ENCODE measurements around the gene SLC38A1. TPM values are rescaled to one million over a fixed set of nuclear protein-coding genes. Genes with fewer than 3 reads are reported as not detected.
A peak's percentile ranks its signal among the peaks of the same experiment; 100 is the strongest.

Gene SLC38A1
- total and polyA plus RNA-seq, 2 experiments from 2014 or later = 79.9 to 92.0 TPM

DNA sequence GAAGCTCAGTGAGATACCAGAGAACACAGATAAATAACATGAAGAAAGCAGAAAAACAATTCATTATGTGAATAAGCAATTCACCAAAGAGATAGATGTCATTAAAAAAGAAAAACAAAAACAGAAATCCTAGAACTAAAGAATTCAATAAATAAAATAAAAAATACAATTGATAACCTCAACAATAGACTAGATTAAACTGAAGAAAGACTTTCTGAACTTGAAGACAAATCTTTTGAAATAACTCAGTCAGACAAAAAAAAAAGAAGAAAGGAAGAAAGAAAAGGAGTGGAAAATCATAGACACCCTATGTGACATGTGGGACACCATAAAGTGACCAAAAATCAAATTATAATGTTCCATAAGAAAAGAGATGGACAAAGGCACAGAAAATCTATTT, 14.0 kb upstream of the SLC38A1 start:
- in situ Hi-C loops (cut with MboI) = no loop called here
- no peak for TF ChIP-seq EZH2 (IDR thresholded peaks at IDR 0.05; ENCODE audit: insufficient read depth, poor library complexity, severe bottlenecking)
- no peak for TF ChIP-seq EZH2phosphoT487 (IDR thresholded peaks at IDR 0.05; ENCODE audit: insufficient read depth, low read depth)
- no peak overlapping the region for H3K4me2 ChIP-seq (ENCODE audit: unreplicated experiment)
- H3K4me1 ChIP-seq (ENCODE audit: insufficient read depth) = no peaks in the 10 kb centered on the region
- no peaks in the 10 kb centered on the region for H4K20me1 ChIP-seq (ENCODE audit: insufficient read depth)
- H3K4me3 ChIP-seq = no peak overlapping the region
- H3K27me3 ChIP-seq (replicated peaks; ENCODE audit: insufficient read depth) = no peaks in the 10 kb centered on the region
- H3F3A ChIP-seq (ENCODE audit: insufficient read depth) = no peaks in the 10 kb centered on the region
- H3K79me2 ChIP-seq (ENCODE audit: insufficient read depth) = no peaks in the 10 kb centered on the region
- H2AFZ ChIP-seq = no peak overlapping the region
- DNase-seq = no peak
- no peaks in the 10 kb centered on the region; the same call in 1 of the 2 replicates for H3K36me3 ChIP-seq (ENCODE audit: low read depth)
- no peaks in the 10 kb centered on the region for H3K9me3 ChIP-seq (ENCODE audit: low read depth)
- no peaks in the 10 kb centered on the region for H3K9me2 ChIP-seq (ENCODE audit: insufficient read depth)
- no peak overlapping the region for H3K27ac ChIP-seq
- no peak overlapping the region for H3K9ac ChIP-seq

- no peak for DNase-seq
Measured at GRCh38 chr12:46276756-46277155, 7.9 kb upstream of the SLC38A1 start.

GRCh38 chr12:46271863-46272262, 3.0 kb upstream of the SLC38A1 start:
- TF ChIP-seq EZH2phosphoT487 (IDR thresholded peaks at IDR 0.05; ENCODE audit: insufficient read depth, low read depth) (no peak), EZH2 (IDR thresholded peaks at IDR 0.05; ENCODE audit: insufficient read depth, poor library complexity, severe bottlenecking) (no peak)
- H3K27me3 ChIP-seq (replicated peaks; ENCODE audit: insufficient read depth) = no peaks in the 10 kb centered on the region
- in situ Hi-C loops (cut with MboI) = no loop called here
- no peak overlapping the region for H2AFZ ChIP-seq
- H3K4me3 ChIP-seq = no peak overlapping the region
- WGBS, 2 experiments (ENCODE audit: low coverage in 1 of 2, low lambda C conversion rate in 2 of 2, missing lambda C conversion rate in 2 of 2) = 64 to 86% methylated on average over 2 of the region's 2 CpGs
- peaks cover under 1% of the 10 kb centered on the region; the same call in 1 of the 2 replicates for H3K4me1 ChIP-seq (ENCODE audit: insufficient read depth)
- DNase-seq = no peak
- H3K9me2 ChIP-seq (ENCODE audit: insufficient read depth) = no peaks in the 10 kb centered on the region
- H3K9me3 ChIP-seq (ENCODE audit: low read depth) = no peaks in the 10 kb centered on the region
- no peak overlapping the region for H3K4me2 ChIP-seq (ENCODE audit: unreplicated experiment)
- peaks cover 13% of the 10 kb centered on the region for H3F3A ChIP-seq (ENCODE audit: insufficient read depth)
- H3K79me2 ChIP-seq (ENCODE audit: insufficient read depth) = peaks cover 15% of the 10 kb centered on the region
- no peak overlapping the region for H3K9ac ChIP-seq
- H3K27ac ChIP-seq = no peak overlapping the region
- H3K36me3 ChIP-seq (ENCODE audit: low read depth) = no peaks in the 10 kb centered on the region
- no peaks in the 10 kb centered on the region for H4K20me1 ChIP-seq (ENCODE audit: insufficient read depth)

More at GRCh38 chr12:46276756-46277155, 7.9 kb upstream of the SLC38A1 start:
- Histone ChIP-seq H3K27me3 (replicated peaks; ENCODE audit: insufficient read depth) (no peaks in the 10 kb centered on the region), H3K4me2 (ENCODE audit: unreplicated experiment) (no peak overlapping the region), H3K79me2 (ENCODE audit: insufficient read depth) (no peaks in the 10 kb centered on the region), H3K36me3 (ENCODE audit: low read depth) (no peaks in the 10 kb centered on the region), H2AFZ (no peak overlapping the region), H4K20me1 (ENCODE audit: insufficient read depth) (no peaks in the 10 kb centered on the region), H3F3A (ENCODE audit: insufficient read depth) (no peaks in the 10 kb centered on the region), H3K4me3 (no peak overlapping the region), H3K27ac (no peak overlapping the region), H3K4me1 (ENCODE audit: insufficient read depth) (no peaks in the 10 kb centered on the region), H3K9me2 (ENCODE audit: insufficient read depth) (no peaks in the 10 kb centered on the region), H3K9ac (no peak overlapping the region), H3K9me3 (ENCODE audit: low read depth) (no peaks in the 10 kb centered on the region)
- in situ Hi-C loops (cut with MboI) = no loop called here
- 54 to 64% methylated on average over 3 of the region's 3 CpGs for WGBS, 2 experiments (ENCODE audit: low coverage in 1 of 2, low lambda C conversion rate in 2 of 2, missing lambda C conversion rate in 2 of 2)
- TF ChIP-seq EZH2phosphoT487 (IDR thresholded peaks at IDR 0.05; ENCODE audit: insufficient read depth, low read depth) = no peak
- TF ChIP-seq EZH2 (IDR thresholded peaks at IDR 0.05; ENCODE audit: insufficient read depth, poor library complexity, severe bottlenecking) = no peak

DNA sequence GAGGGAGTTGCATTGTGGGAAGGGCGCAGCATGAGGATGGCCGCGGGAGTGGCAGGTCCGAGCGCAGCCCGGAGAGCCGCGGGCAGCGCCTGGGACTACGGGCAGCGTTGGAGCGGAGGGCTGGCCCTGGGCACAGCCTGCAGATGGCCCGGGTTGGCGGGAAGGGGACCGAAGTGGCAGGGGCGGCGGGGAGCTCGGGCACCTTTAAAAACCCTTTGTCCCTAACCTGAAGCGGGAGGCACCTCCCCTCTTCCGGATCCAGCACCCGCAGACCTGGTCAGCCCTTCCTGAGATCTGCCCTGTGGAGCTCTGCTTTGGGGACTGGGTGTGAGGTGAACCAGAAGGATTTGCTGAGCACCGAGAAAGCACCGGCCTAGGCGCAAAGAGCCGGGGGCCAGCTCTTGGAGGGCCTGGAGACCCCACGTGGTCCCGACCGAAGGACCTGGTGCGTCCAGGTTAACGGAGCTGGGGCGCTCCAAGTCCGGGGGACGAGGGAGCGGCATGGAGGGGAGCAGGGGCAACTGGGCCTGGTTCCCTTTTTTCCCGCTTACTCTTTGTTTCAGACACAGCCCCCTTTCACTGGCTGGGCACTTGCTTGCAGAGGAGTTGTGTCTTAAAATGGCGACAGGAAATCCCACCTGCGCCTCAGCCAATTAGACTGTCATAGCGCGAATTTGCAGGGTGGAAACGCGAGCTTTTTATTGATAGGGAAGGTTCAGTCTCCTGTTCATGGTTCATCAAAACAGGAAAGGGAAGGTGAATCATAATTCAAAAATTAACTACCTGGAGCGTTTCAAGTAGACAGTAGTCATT, 792 bp upstream of the SLC38A1 start:
- in situ Hi-C loops (cut with MboI) = no loop called here
- 0 out of 2 replicates have a peak overlapping the region, but pooled peaks have one; percentile 46 for H3K27ac ChIP-seq
- 70% methylated on average over 38 to 42 of the region's 42 CpGs for WGBS, 2 experiments (ENCODE audit: low coverage in 1 of 2, low lambda C conversion rate in 2 of 2, missing lambda C conversion rate in 2 of 2)

More for the DNA sequence above, 792 bp upstream of the SLC38A1 start:
- no peak for TF ChIP-seq EZH2 (IDR thresholded peaks at IDR 0.05; ENCODE audit: insufficient read depth, poor library complexity, severe bottlenecking)
- no peak for TF ChIP-seq EZH2phosphoT487 (IDR thresholded peaks at IDR 0.05; ENCODE audit: insufficient read depth, low read depth)
- peak overlapping the region; percentile 94 for H3K9ac ChIP-seq
- H2AFZ ChIP-seq = peak overlapping the region; percentile 85
- H3K4me1 ChIP-seq (ENCODE audit: insufficient read depth) = peaks cover 22% of the 10 kb centered on the region
- H3K36me3 ChIP-seq (ENCODE audit: low read depth) = no peaks in the 10 kb centered on the region
- H3K27me3 ChIP-seq (replicated peaks; ENCODE audit: insufficient read depth) = no peaks in the 10 kb centered on the region
- no peaks in the 10 kb centered on the region for H4K20me1 ChIP-seq (ENCODE audit: insufficient read depth)
- peak; percentile 2 for DNase-seq
- H3K9me2 ChIP-seq (ENCODE audit: insufficient read depth) = no peaks in the 10 kb centered on the region
- H3K79me2 ChIP-seq (ENCODE audit: insufficient read depth) = peaks cover 38% of the 10 kb centered on the region
- H3K4me2 ChIP-seq (ENCODE audit: unreplicated experiment) = peak overlapping the region; percentile 90
- peak overlapping the region; percentile 99 for H3K4me3 ChIP-seq
- H3F3A ChIP-seq (ENCODE audit: insufficient read depth) = peaks cover 13% of the 10 kb centered on the region
- H3K9me3 ChIP-seq (ENCODE audit: low read depth) = no peaks in the 10 kb centered on the region
